Kidney epithelial cell (primary cell): ENCODE measurements around the gene MYBPC2. TPM values are rescaled to one million over a fixed set of nuclear protein-coding genes. Genes with fewer than 3 reads are reported as not detected.
"Not testable (repeated sequence)": the region's sequence is repeated elsewhere in the genome, so short reads cannot be mapped to it uniquely, and the experiment has no call there.

ENCODE experiments used
- DNase-seq: peaks from one replicate; pipeline ENCODE4 v3.0.0-alpha.2; 2010; ENCODE audit warnings: low read depth
- H3K27me3 ChIP-seq: 2 replicates; pipeline ENCODE4 v1.6.0; 2011; ENCODE audit warnings: low read length; ENCODE audit not compliant: control insufficient read depth, insufficient read depth
- H3K36me3 ChIP-seq: 2 replicates; pipeline ENCODE4 v1.5.1; 2011; ENCODE audit warnings: low read length; ENCODE audit not compliant: control insufficient read depth, insufficient read depth
- H3K4me3 ChIP-seq: 2 replicates; pipeline ENCODE4 v1.5.1; 2011; ENCODE audit warnings: low read depth, mild to moderate bottlenecking, control low read depth, low read length
- CTCF ChIP-seq: IDR thresholded peaks from 2 replicates; pipeline ENCODE4 v1.5.1; 2011; ENCODE audit warnings: mild to moderate bottlenecking, moderate library complexity, low read length, control low read depth, inconsistent platforms; ENCODE audit not compliant: insufficient read depth, poor library complexity, severe bottlenecking
- total RNA-seq: library from RNA; depleted of rRNA; stranded (reverse); fragments of >200 nt; gene quantifications from 2 replicates; pipeline ENCODE4 v1.2.3, GENCODE V29; 2015

MYBPC2 gene
- total RNA-seq, 1 donor from 2014 or later, result 0.21 TPM

GRCh38 chr19:50468818-50469217 lies 36.1 kb downstream of the MYBPC2 start:
- DNase-seq, result no peak
- no peak overlapping the region for H3K4me3 ChIP-seq
- TF ChIP-seq CTCF, result peak; percentile 5
- peaks cover 6% of the 10 kb centered on the region for H3K27me3 ChIP-seq
- H3K36me3 ChIP-seq, result no peaks in the 10 kb centered on the region

GRCh38 chr19:50473336-50473735 lies 40.6 kb downstream of the MYBPC2 start:
- not testable (repeated sequence) for H3K4me3 ChIP-seq, DNase-seq, H3K36me3 ChIP-seq, H3K27me3 ChIP-seq

- Histone ChIP-seq H3K4me3 (no peak overlapping the region), H3K27me3 (no peaks in the 10 kb centered on the region), H3K36me3 (no peaks in the 10 kb centered on the region)
- TF ChIP-seq CTCF, result no peak
- DNase-seq, result no peak
Observed at GRCh38 chr19:50475101-50475568, 42.4 kb downstream of the MYBPC2 start.

- TF ChIP-seq CTCF, result no peak
- Histone ChIP-seq H3K27me3 (no peaks in the 10 kb centered on the region), H3K4me3 (peak overlapping the region; percentile 24), H3K36me3 (no peaks in the 10 kb centered on the region)
- no peak for DNase-seq
Observed at GRCh38 chr19:50475736-50476223, 43.1 kb downstream of the MYBPC2 start.

GRCh38 chr19:50476224-50476906 lies 43.7 kb downstream of the MYBPC2 start, which contains the start of the genes EMC10 and GARIN5A:
EMC10 (plus strand) TSS chr19:50476507; CDS start chr19:50476545, 38 bp downstream.
GARIN5A (minus strand) TSS chr19:50476848; CDS start chr19:50476388, 460 bp downstream.
- TF ChIP-seq CTCF, result no peak
- peak; percentile 68 for DNase-seq

GRCh38 chr19:50476907-50477238 lies 44.2 kb downstream of the MYBPC2 start:
- DNase-seq, result no peak
- Histone ChIP-seq H3K36me3 (no peaks in the 10 kb centered on the region), H3K4me3 (peak overlapping the region; percentile 79), H3K27me3 (no peaks in the 10 kb centered on the region)
- no peak for TF ChIP-seq CTCF

More at GRCh38 chr19:50476224-50476906, 43.7 kb downstream of the MYBPC2 start, which contains the start of the genes EMC10 and GARIN5A:
- Histone ChIP-seq H3K36me3 (no peaks in the 10 kb centered on the region), H3K4me3 (peak within 1 kb of the TSS; percentile 79), H3K27me3 (no peaks in the 10 kb centered on the region)
